AG08395 (cell line): ENCODE data around the gene SLC24A3.

Experiments used
- DNase-seq: peaks from one replicate; pipeline ENCODE4 v3.0.0; 2012; ENCODE audit warnings: mixed read lengths, low spot score

Gene SLC24A3

DNA sequence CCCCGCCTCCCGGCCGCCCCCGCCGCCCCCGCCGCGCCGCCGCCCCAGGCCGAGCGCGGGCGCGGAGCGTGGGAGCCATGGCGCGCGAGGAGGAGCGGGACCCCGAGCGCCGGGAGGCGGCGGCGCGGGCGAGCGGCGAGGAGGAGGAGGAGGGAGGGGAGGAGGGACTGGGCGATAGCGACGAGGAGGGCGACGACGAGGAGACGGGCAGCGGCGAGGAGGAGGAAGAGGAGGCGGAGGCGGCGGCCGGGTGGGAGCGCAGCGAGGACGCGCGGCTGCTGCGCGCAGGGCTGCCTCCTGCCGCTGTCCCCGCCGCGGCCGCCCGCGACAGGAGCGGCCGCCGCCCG, at the start of gene SLC24A3:
SLC24A3 (plus strand) TSS at position 174 of the 347 bp plus-strand sequence.
- no peak for DNase-seq

DNA sequence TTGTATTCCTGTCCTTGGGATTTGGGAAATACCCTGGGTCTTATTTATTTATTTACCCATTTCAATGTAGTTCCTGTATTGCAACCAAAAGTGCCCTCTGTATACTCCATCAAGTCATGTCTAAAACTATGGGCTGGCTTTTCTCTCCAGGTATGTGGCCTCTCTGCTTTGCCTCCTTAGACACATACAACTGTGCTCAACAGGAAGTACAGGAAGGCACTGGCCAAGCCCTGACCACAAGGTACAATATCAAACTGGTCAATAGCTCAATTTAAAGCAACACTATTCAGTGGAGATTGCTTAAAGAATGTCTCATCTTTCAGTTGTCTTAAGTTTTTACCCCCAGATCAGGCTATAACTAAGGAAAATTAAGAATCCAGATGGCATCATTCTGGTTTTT, 42.3 kb upstream of the SLC24A3 start:
- DNase-seq = no peak

DNA sequence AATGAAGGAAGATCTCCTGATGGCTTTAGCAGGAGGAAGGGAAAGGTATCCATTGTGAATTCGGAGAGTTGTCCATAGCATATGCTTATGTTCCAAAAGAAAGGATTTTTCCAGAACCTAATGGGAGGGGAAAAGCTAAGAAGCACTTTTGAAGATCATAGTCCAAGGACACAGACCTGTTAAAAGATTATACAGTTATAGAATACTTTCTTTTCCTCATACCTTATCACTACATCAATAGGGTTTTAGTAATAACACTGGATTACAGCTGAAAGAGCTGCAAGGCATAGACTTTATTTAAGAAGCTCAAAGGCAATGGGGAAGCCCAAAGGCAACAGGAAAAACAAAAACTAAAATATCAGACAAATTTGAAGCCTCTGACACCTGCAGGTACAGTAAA, 39.8 kb upstream of the SLC24A3 start:
- no peak for DNase-seq

DNA sequence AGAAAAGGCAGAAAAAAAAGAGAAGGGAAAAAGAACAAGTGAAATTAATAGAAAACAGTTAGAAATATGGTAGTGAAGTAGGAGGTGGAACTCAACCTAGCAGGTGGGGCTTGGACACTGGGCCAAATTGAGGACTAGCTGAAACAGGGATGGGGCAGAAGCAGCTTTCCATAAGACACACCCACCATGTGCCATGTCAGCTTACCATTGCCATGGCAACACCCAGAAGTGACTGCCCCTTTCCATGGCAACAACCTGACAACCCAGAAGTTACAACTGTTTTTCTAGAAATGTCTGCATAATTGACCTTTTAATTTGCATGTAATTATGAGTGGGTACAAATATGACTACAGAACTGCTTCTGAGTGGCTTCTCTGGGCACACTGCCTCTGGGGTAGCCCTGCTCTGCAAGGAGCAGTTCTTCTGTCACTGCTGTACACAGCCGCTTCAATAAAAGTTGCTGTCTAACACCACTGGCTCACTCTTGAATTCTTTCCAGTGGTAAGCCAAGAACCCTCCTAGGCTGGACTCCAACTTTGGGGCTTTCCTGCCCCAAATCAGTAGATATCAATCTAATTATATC, 35.9 kb upstream of the SLC24A3 start:
- no peak for DNase-seq

DNA sequence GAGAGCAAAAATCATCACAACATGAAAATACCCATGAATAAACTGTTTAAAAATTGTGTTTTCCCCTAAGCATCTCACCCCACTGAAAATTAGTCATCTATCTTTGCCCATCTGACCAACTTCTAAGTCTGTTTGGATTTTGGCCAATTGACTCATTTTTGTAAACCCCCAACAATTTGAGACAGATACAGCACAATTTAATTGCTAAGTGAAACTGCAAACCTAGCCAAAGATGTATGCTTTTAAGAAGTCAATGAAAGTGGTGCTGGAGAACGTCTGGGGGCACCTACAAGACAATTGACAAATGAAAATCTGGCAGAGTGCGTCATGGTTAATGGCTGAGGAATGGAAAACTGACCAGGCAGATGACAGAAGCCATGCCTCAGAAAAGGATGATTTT, 30.9 kb upstream of the SLC24A3 start:
- no peak for DNase-seq

DNA sequence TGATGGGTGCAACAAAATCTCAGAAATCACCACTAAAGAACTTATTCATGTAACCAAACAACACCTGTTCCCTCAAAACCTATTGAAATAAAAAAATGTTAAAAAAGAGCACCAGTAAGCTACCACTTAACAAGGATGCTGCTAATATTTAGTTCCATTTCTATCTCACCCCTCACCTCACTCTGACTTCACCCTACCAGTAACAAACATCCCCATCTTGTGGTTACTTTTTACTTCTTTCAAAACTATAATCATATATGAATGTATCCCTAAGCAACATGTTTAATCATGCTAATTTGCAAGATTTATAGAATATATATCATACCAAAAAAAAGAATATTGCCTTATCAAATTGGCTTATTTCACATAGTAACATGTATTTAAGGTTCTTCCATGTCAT, 27.4 kb upstream of the SLC24A3 start:
- no peak for DNase-seq

DNA sequence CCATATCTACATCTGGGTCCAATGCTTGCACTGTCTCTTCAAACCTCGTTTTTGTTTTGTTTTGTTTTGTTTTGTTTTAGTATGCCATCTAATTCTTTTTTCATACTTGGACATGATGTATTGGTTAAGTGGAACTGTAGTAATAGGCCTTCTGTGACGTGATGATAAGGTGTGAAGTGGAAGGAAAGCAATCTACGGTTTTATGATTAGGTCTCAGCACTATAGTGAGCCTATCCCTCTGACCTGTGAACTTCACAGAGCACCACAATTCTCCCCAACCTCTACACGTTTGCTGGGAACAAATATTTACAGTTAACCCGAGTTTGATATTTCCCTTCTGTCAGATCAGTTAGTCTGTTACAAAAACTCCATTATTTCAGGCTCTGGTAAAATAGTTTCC, 19.1 kb upstream of the SLC24A3 start:
- DNase-seq = no peak

DNA sequence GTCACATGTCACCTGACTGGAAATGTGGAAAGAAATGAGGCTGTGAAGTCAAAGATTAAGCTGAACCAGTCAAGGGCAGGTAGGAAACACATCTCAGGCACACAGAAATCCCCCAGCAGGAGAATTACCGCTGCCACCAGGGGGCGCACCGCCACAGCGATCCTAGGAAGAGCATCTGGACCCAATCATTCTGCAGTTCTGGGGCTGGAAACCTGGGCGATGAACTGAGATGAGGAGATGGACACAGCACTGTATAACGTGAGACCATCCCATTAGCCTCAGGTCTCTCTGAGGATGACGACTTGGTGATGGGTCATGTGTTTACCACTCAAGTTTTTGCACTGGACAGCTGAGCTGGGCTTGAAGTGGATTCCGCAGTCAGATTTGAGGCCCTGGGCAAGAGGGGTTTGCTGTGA, 6.5 kb upstream of the SLC24A3 start:
- peak; percentile 71 for DNase-seq

DNA sequence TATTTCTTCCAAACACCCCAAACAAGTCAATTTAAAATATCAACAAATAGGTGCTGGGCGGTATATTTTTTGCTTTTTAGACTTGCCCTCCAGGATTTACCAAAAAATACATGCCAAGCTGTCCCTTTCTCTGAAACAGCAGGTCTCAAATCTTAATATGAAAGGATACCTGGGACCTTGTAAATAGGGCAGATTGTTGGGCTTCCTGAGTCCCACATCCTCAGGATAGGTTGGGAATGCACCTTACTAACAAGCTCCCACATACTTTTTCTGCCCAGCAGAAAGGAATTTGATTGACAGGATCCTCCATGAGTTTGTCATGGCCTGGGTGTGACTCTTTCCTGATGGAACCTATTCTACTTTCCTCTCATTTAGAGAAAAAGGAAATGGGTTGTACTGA, 4.9 kb upstream of the SLC24A3 start:
- DNase-seq = no peak

DNA sequence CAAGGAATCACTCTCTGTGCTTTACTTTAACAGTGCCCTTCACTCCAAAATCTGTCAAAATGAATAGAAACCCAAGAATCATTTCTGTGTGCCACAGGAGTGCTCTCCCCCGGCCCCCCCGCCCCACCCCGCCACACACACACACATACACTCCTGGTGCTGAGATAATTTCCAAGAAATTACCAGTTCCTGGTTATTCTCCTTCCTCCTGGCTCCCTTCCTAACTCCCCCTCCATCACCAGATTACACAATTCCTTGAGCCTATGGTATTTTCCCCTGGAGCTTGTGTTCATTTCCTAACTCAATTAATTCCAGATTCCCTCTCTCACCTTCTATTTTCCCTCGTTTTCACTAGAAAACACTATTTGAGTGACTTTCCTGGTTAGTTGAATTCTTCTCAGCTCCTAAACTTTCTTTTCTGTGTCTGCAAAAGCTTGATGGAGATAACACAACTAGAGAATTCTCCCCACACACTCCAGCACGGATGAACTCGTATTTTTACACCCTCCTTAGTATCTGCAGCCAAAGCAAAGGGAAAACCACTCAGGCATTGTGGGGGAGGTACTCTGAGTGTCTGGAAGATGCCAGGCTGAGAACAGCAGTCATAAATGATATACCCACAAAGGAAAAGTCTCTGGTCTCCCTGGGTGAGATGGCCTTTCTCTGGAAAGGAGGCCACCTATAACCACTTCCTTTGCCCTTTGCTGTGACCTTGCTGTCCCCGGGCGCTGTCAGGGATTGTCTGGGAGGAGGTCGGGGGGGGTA, 1.9 kb upstream of the SLC24A3 start:
- peak; percentile 14 for DNase-seq

DNA sequence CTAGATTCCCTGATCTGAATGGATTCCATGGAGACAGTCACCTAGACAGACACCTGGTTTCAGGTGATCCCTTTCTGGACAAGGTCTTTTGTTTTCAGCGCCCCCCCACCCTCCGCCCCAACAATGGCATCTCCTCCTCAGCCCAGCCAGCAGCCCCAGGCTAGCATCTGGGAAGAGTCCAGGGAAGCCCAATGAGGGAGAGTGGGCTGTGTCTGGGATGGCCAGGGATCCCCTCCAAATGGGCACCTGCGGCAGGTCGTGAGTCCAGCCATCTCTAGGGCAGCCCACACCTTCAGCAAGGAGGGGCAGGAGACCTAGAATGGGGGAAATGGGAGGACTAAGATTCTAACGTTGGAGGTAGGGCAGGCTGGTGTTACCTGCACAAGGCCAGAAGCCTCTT, 1.2 kb upstream of the SLC24A3 start:
- no peak for DNase-seq

DNA sequence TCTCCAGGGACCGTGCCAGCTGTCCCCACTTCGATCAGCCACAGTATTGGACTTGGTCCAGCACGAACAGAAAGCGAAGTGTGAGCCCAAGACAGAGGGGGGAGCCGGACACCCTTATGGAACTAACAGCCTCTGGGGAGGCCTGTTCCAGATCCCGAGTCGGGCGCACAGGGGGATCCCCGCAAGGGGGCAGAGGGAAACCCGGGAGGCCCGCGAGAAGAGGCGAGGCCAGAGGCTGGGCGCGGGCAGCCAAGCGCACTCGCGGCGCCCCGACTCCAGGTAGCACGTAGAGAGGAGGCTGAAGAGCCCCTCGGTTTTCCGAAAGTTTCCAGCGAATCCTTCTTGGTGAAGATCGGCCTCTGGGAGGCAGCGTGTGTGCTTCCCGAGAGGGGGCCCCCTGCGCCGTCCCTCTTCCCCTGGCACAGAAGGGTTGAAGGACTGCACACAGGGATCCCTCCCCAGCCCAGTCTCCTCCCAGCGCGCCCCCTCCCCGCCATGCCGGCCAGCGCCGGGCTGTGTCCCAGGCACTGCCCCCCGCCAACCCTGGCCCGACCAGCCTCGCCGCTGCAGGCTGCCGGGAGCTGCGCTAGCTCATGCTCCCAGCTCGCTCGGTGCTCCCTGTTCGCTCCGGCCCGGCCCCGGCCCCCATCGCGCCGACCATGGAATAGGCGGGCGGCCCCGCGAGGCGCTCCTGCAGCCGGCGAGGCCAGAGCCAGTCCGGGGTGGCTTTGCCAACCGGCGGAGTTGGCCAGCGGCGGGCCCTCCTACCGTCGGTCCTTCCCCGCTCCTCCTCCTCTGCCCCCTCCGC, 577 bp upstream of the SLC24A3 start:
- DNase-seq = no peak

DNA sequence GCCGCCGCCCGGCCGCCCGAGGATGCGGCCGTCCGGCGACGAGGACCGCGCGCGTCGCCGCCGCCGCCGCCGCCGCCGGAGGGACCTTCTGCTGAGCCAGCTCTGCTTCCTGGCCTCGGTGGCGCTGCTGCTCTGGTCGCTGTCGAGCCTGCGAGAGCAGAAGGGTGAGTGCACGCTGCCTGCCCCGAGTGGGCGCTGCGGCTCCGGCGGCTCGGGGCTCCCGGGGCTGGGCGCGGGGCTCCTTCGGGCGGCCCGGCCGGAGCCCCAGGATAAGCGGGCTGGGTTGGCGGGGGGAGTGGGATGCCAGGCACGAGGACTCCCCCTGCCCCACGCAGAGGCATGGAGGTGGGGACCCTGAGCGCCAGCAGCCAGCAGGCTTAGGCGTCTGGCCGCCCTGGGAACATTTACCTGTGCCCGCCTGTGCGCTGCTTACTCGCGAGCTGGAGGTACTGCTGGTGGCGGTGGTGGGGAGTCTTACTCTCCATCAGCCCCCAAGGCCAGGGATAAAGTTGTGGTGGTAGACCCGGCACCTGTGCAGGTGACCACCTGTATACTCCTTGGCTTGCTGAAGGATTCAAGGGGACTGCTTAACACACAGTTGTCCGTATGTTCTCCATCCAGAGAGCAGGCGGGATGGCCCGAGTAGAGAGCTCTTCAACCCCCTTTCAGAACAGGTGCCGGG, 520 bp downstream of the SLC24A3 start:
- DNase-seq = peak; percentile 43

DNA sequence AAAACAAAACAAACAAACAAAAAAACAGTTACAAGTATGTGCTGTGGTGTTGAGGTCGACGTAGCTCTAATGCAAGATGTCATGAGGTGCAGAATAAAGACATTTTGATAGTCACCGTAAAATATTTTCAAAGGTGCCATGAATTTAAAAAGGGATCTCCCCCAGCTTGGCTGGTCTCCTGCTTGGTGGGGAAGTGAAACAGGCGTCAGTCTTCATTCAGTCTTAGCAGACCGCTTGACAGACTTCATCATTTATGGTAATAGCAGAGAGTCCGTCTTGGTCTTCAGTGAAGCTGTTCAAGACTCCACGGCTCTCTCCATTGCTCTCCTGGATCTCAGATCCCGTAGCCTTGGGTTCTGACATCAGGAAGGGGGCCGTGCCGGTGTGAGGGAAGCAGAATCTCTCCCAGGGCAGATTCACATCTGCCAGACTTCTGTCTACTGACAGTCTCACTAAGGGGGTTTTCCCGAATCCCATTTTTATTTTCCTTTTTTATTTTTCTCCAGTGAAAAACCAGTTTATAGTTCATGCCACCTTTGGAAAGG, 1.6 kb downstream of the SLC24A3 start:
- no peak for DNase-seq

DNA sequence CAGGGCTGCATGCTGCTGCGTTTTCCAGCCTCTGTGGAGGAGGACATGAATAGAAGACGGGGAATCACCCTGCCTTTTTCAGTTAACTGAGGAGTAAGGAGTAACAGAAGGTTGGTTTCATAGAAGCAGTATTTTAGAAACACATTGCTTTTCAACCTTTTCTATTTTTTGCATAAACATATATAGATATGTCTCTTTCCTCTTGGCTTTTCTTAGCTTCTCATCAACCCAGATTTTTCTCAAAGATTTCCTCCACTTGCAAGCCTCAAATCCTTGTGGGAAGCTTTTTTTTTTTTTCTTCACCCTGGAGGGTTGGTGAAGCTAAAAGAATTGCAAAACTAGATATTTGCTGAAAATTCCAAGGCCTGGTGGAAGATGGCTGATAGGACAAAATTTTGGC, 6.0 kb downstream of the SLC24A3 start:
- DNase-seq = no peak

DNA sequence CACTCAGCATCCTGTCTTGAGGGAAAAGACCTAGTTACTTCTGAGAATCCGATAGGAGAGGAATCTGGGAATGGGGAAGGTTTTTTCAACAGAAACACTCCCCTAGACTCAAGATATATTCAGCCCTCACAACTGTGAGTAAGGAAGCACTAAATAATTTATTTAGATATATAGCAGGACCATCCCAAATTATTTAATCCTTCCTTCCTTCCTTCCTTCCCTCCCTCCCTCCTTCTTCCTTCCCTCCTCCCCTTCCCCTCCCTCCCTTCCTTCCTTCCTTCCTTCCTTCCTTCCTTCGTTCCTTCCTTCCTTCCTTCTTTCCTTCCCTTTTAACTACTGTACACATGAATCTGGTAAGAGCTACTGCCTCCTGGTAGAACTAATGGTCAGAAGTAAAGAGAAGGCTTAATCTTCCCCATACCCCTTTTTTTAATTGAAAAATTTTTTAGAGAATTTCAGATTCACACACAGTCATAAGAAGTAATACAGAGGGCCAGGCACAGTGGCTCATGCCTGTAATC, 10.1 kb downstream of the SLC24A3 start:
- DNase-seq = no peak

DNA sequence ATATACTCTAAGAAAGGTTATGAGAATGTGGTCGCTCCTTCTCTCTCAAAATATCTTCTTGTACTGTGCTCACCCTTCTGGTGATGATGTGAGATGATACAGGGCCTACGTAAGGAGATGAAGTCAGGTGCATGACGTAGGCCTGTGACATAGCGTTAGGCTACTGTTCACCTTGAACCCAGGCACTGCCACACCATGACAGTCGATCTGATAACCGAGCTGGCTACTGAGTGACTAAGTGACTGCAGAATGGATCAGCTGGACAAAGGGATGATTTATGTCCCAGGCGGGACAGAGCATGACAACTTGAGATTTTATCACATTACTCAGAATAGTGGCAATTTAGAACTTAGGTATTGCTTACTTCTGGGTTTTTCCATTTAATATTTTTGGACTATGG, 11.2 kb downstream of the SLC24A3 start:
- no peak for DNase-seq

DNA sequence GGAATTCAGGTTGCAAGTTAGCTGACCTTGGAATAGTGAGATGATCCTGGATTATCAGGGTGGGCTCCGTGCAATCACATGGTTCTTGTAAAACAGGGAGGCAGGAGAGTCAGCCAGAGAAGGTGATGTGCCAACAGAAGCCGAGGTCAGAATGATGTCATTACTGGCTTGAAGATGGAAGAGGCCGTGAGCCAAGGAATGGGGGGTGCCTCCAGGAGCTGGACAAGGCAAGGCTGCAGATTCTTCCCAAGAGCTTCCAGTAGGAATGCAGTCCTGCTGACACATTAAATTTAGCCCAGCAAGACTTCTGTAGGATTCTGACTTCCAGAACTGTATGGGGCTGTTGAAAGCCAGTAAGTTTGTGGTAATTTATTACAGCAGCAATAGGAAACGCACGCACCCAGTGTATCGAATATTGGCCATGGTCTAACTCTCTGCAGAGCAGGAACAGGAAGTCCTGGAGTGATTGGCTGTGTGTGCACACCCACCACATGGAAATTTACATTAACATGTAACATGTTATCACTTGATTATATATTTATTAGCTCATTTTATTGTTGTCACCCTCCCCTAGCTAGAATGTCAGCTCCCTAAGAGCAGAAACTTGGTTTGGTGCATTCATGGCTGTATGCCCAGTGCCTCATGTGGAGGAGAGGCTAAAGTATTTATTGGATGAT, 19.1 kb downstream of the SLC24A3 start:
- no peak for DNase-seq

DNA sequence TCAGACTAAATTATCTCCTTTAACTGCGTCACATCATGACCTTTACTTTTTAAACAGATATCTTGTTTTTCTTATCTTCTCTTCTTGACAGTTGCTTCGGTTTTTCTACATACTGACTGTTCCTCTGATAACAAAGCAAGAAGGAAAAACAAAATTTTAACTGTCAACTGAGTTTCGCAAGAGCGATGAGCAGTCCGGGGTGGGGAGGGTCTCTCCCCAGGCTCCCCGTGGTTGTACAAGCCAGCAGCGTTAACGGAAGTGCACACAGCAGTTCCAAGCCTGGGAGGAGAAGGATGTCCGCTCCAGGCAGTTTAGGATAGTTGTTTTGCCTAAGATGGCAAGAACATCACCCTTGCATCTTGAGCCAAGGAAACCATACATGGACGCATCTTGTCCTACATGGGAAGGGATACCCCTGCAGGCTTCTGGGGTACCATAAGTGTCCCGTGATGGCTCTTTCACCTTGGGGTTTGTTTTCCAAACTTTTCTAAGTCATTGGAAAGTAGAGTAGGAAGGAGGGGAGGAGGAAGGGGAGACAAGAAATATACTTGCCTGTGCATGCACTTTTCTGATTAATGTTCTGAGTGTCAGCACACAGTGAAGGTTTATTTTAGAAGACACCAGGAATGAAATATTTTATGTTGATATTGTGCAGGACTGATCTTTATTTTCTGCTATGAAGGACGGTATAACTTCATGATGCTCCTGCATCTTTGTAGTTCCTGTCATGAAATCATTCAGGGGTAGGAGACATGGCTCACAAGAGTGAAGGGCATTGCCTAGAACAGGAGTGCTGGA, 20.8 kb downstream of the SLC24A3 start:
- DNase-seq = no peak

DNA sequence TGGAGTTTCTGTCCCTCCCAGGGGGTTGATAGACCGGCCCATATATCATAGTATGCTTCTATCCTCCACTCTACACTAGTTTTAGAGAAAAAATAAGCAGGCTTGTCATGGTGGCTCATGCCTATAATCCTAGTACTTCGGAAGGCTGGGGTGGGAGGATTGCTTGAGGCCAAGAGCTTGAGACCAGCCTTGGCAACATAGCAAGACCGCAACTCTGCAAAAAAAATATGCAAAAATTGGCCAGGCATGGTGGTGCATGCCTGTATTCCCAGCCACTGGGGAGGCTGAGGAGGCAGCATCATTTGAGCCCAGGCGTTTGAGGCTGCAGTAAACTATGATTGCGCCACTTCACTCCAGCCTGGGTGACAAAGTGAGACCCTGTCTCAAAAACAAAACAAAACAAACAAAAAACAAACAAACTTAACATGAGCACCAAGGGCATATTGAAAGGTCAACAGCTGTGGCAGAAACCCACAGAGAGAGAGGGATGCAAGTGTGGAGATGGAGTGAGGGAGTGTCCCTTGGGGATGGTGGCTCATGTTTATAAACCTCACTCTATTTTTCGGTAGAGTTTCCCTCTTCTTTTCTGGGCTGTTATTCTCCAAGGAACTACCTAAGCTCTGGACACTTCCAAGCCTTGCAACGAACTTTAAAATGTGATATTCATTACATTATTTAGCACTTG, 24.1 kb downstream of the SLC24A3 start:
- no peak for DNase-seq
